DND-41 (cell line): ENCODE results near the gene C10orf88.

Experiments used
- ATAC-seq: fragments of 200-7000 bp; cut with Tn5 transposase; 3 replicates; pipeline ENCODE4 v1.9.1; 2021; ENCODE audit warnings: low read depth; ENCODE audit not compliant: insufficient read depth
- DNase-seq: peaks from one replicate; pipeline ENCODE4 v3.0.0-alpha.2; 2020
- H2AFZ ChIP-seq: 2 replicates; pipeline ENCODE4 v1.6.0; 2012; ENCODE audit warnings: low read depth, low read length
- H3K27ac ChIP-seq: 2 replicates; pipeline ENCODE4 v1.5.1; 2012; ENCODE audit warnings: low read length, inconsistent platforms
- H3K27me3 ChIP-seq: fragments of 200-600 bp; sonication (generic); 2 replicates; pipeline ENCODE4 v1.6.0; 2012; ENCODE audit warnings: low read length, mild to moderate bottlenecking, inconsistent platforms; ENCODE audit not compliant: insufficient read depth, poor library complexity
- H3K36me3 ChIP-seq: 2 replicates; pipeline ENCODE4 v1.5.1; 2012; ENCODE audit warnings: low read length, inconsistent platforms; ENCODE audit not compliant: insufficient read depth
- H3K4me1 ChIP-seq: 2 replicates; pipeline ENCODE4 v1.5.1; 2012; ENCODE audit warnings: mild to moderate bottlenecking, low read length; ENCODE audit not compliant: insufficient read depth
- H3K4me2 ChIP-seq: 2 replicates; pipeline ENCODE4 v1.6.0; 2012; ENCODE audit warnings: mild to moderate bottlenecking, moderate library complexity, low read length, inconsistent platforms; ENCODE audit not compliant: insufficient read depth
- H3K4me3 ChIP-seq, 2 experiments: fragments of 200-600 bp in 1 of 2; shearing (Covaris generic) in 1 of 2; 2 replicates each; pipeline ENCODE4 v1.5.1; 2012 to 2016; ENCODE audit warnings: inconsistent platforms in 2 of 2, low read length in 2 of 2, mild to moderate bottlenecking in 2 of 2, low read depth in 1 of 2, moderate library complexity in 1 of 2
- H3K79me2 ChIP-seq: 2 replicates; pipeline ENCODE4 v1.6.0; 2012; ENCODE audit warnings: low read length, inconsistent platforms; ENCODE audit not compliant: insufficient read depth
- H3K9ac ChIP-seq: 2 replicates; pipeline ENCODE4 v1.6.0; 2012; ENCODE audit warnings: low read depth, mild to moderate bottlenecking, inconsistent platforms, low read length, moderate library complexity
- H3K9me3 ChIP-seq: 2 replicates; pipeline ENCODE4 v1.5.1; 2012; ENCODE audit warnings: low read length, moderate library complexity, mild to moderate bottlenecking, inconsistent platforms; ENCODE audit not compliant: insufficient read depth, severe bottlenecking
- H4K20me1 ChIP-seq: 2 replicates; pipeline ENCODE4 v1.6.0; 2012; ENCODE audit warnings: low read length; ENCODE audit not compliant: insufficient read depth
- CTCF ChIP-seq: IDR thresholded peaks from 2 replicates; pipeline ENCODE4 v1.5.1; 2012; ENCODE audit warnings: borderline replicate concordance, low read length, moderate library complexity, mild to moderate bottlenecking; ENCODE audit not compliant: poor library complexity, severe bottlenecking; ENCODE audit errors: extremely low read depth
- EZH2 ChIP-seq: IDR thresholded peaks from 3 replicates; pipeline ENCODE4 v1.6.1; 2012; ENCODE audit warnings: borderline replicate concordance, low read depth, mild to moderate bottlenecking, moderate library complexity, low read length, inconsistent platforms; ENCODE audit not compliant: severe bottlenecking

C10orf88 gene

GRCh38 chr10:122984708-122985107 lies 30.7 kb upstream of the C10orf88 start:
- Histone ChIP-seq H3K9me3 (no peaks in the 10 kb centered on the region), H3K9ac (no peak overlapping the region), H3K27ac (no peak overlapping the region), H3K4me1 (peaks cover 16% of the 10 kb centered on the region), H3K27me3 (no peaks in the 10 kb centered on the region), H2AFZ (no peak overlapping the region), H3K4me2 (no peak overlapping the region), H3K36me3 (peaks cover 8% of the 10 kb centered on the region; the same call in 1 of the 2 replicates), H3K79me2 (no peaks in the 10 kb centered on the region), H4K20me1 (no peaks in the 10 kb centered on the region), H3K4me3 (no peak overlapping the region)
- TF ChIP-seq EZH2 (no peak), CTCF (no peak)
- no peak for DNase-seq
- ATAC-seq = no peak

- H3K9me3 ChIP-seq = no peaks in the 10 kb centered on the region
Measured at GRCh38 chr10:122983898-122984297, 29.9 kb upstream of the C10orf88 start.

GRCh38 chr10:122981066-122981464 lies 27.0 kb upstream of the C10orf88 start:
- peak overlapping the region; percentile 75 for H2AFZ ChIP-seq
- peak; percentile 10 for DNase-seq
- TF ChIP-seq EZH2 (no peak), CTCF (peak; percentile 46)
- H3K79me2 ChIP-seq = no peaks in the 10 kb centered on the region
- H3K27ac ChIP-seq = peak overlapping the region; percentile 48
- no peak for ATAC-seq
- no peaks in the 10 kb centered on the region for H3K27me3 ChIP-seq
- H3K36me3 ChIP-seq = peaks cover 4% of the 10 kb centered on the region; the same call in 1 of the 2 replicates
- H3K9me3 ChIP-seq = no peaks in the 10 kb centered on the region
- no peaks in the 10 kb centered on the region for H4K20me1 ChIP-seq
- peak overlapping the region; percentile 79 for H3K9ac ChIP-seq
- H3K4me2 ChIP-seq = peak overlapping the region; percentile 77
- peak overlapping the region; percentile 18 to 73; a peak in 3 of 4 replicates for H3K4me3 ChIP-seq
- H3K4me1 ChIP-seq = peaks cover 26% of the 10 kb centered on the region

More at GRCh38 chr10:122983898-122984297, 29.9 kb upstream of the C10orf88 start:
- Histone ChIP-seq H3K27ac (no peak overlapping the region), H3K79me2 (no peaks in the 10 kb centered on the region), H4K20me1 (no peaks in the 10 kb centered on the region), H3K4me3 (no peak overlapping the region), H3K4me1 (peaks cover 24% of the 10 kb centered on the region), H3K36me3 (peaks cover 4% of the 10 kb centered on the region; the same call in 1 of the 2 replicates), H2AFZ (no peak overlapping the region), H3K4me2 (no peak overlapping the region), H3K9ac (no peak overlapping the region), H3K27me3 (no peaks in the 10 kb centered on the region)
- ATAC-seq = no peak
- DNase-seq = no peak
- TF ChIP-seq EZH2 (no peak), CTCF (no peak)
